HEK293 (cell line): ENCODE results near the gene B4GALT3.

Source experiments
- CTCF ChIA-PET: fragments of 350-600 bp; formaldehyde crosslinking; extraction: SDS; loops from one replicate; lab custom pipeline; 2021; ENCODE audit warnings: antibody characterized with exemption; lab: Yijun Ruan, JAX
- POLR2A ChIA-PET: fragments of 300-600 bp; formaldehyde crosslinking; extraction: SDS; loops from one replicate; lab custom pipeline; 2020; ENCODE audit warnings: antibody characterized with exemption, inconsistent platforms; lab: Yijun Ruan, JAX
- H3K27ac ChIP-seq: fragments of 200-500 bp; sonication (Bioruptor generic); 2 replicates; pipeline ENCODE4 v1.5.1; 2014; ENCODE audit warnings: low read depth, low read length, control low read depth, inconsistent platforms; ENCODE audit errors: extremely low read depth
- H3K36me3 ChIP-seq, 2 experiments: fragments of 200-500 bp in 1 of 2; sonication (Bioruptor generic) in 1 of 2; 1 replicate in 1 of 2; 2 replicates in 1 of 2; pipeline ENCODE4 v1.5.1; 2014 to 2017; ENCODE audit warnings: inconsistent platforms in 2 of 2, low read length in 2 of 2; ENCODE audit not compliant: control insufficient read depth in 2 of 2, insufficient read depth in 1 of 2
- H3K4me1 ChIP-seq: fragments of 200-500 bp; sonication (Bioruptor generic); 2 replicates; pipeline ENCODE4 v1.5.1; 2014; ENCODE audit warnings: mild to moderate bottlenecking, low read length, inconsistent platforms; ENCODE audit not compliant: control insufficient read depth, insufficient read depth
- H3K4me3 ChIP-seq: 2 replicates; pipeline ENCODE4 v1.5.1; 2011; ENCODE audit warnings: low read depth, mild to moderate bottlenecking, control low read depth, low read length, moderate library complexity
- H3K9me3 ChIP-seq: fragments of 200-500 bp; sonication (Bioruptor generic); 2 replicates; pipeline ENCODE4 v1.5.1; 2014; ENCODE audit warnings: low read depth, low read length, inconsistent platforms; ENCODE audit not compliant: control insufficient read depth, insufficient read depth
- GLIS1 ChIP-seq: fragments of 450-650 bp; formaldehyde crosslinking; IDR thresholded peaks from 2 replicates; pipeline ENCODE4 v1.5.1; 2016; ENCODE audit warnings: missing biosample characterization, missing genetic modification characterization
- HOXC10 ChIP-seq: sonication (generic); formaldehyde crosslinking; IDR thresholded peaks from 2 replicates; pipeline ENCODE4 v1.8.1; 2023; ENCODE audit warnings: mild to moderate bottlenecking, missing genetic modification reagents
- INSM2 ChIP-seq: fragments of 450-650 bp; formaldehyde crosslinking; IDR thresholded peaks from 2 replicates; pipeline ENCODE4 v1.5.1; 2016; ENCODE audit warnings: missing biosample characterization, missing genetic modification characterization
- OVOL3 ChIP-seq: fragments of 450-650 bp; formaldehyde crosslinking; IDR thresholded peaks from 2 replicates; pipeline ENCODE4 v1.5.1; 2016; ENCODE audit warnings: missing biosample characterization, missing genetic modification characterization
- SCRT2 ChIP-seq: fragments of 450-650 bp; formaldehyde crosslinking; IDR thresholded peaks from 2 replicates; pipeline ENCODE4 v1.5.1; 2016; ENCODE audit warnings: missing biosample characterization, missing genetic modification characterization
- TCF7L2 ChIP-seq: IDR thresholded peaks from 2 replicates; pipeline ENCODE4 v1.6.1; 2011; ENCODE audit warnings: low read depth, mild to moderate bottlenecking, inconsistent platforms, low read length, moderate library complexity, borderline replicate concordance
- ZBTB21 ChIP-seq: fragments of 450-650 bp; formaldehyde crosslinking; IDR thresholded peaks from 2 replicates; pipeline ENCODE4 v1.5.1; 2017; ENCODE audit warnings: missing biosample characterization, missing genetic modification characterization
- ZNF112 ChIP-seq: fragments of 450-650 bp; formaldehyde crosslinking; IDR thresholded peaks from 2 replicates; pipeline ENCODE4 v1.5.0; 2017; ENCODE audit warnings: missing biosample characterization, missing genetic modification characterization
- ZNF138 ChIP-seq: fragments of 450-650 bp; formaldehyde crosslinking; IDR thresholded peaks from 2 replicates; pipeline ENCODE4 v1.5.1; 2016; ENCODE audit warnings: missing biosample characterization, missing genetic modification characterization, borderline replicate concordance
- ZNF292 ChIP-seq: fragments of 450-650 bp; formaldehyde crosslinking; IDR thresholded peaks from 2 replicates; pipeline ENCODE4 v1.5.1; 2016; ENCODE audit warnings: low read depth, missing biosample characterization, missing genetic modification characterization, borderline replicate concordance
- ZNF514 ChIP-seq: fragments of 450-650 bp; formaldehyde crosslinking; IDR thresholded peaks from 2 replicates; pipeline ENCODE4 v1.5.1; 2016; ENCODE audit warnings: missing biosample characterization, missing genetic modification characterization
- ZNF521 ChIP-seq: fragments of 450-650 bp; formaldehyde crosslinking; IDR thresholded peaks from 2 replicates; pipeline ENCODE4 v1.5.1; 2017; ENCODE audit warnings: missing biosample characterization, mild to moderate bottlenecking, missing genetic modification characterization
- ZNF626 ChIP-seq: fragments of 450-650 bp; sonication (Bioruptor Pico); formaldehyde crosslinking; IDR thresholded peaks from 2 replicates; pipeline ENCODE4 v1.5.1; 2018; ENCODE audit warnings: missing biosample characterization, missing genetic modification characterization, inconsistent platforms
- ZNF791 ChIP-seq: fragments of 450-650 bp; formaldehyde crosslinking; IDR thresholded peaks from 2 replicates; pipeline ENCODE4 v1.5.1; 2016; ENCODE audit warnings: missing biosample characterization, missing genetic modification characterization
- ZNF843 ChIP-seq: fragments of 450-650 bp; formaldehyde crosslinking; IDR thresholded peaks from 2 replicates; pipeline ENCODE4 v1.5.1; 2016; ENCODE audit warnings: missing biosample characterization, missing genetic modification characterization
- TF ChIP-seq, protein P1 (sequence below): fragments of 450-650 bp; formaldehyde crosslinking; IDR thresholded peaks from 2 replicates; pipeline ENCODE4 v1.5.1; 2016; ENCODE audit warnings: missing biosample characterization, missing genetic modification characterization
- TF ChIP-seq, protein P2 (sequence below): fragments of 450-650 bp; formaldehyde crosslinking; IDR thresholded peaks from 2 replicates; pipeline ENCODE4 v1.5.1; 2017; ENCODE audit warnings: missing biosample characterization, missing genetic modification characterization
- TF ChIP-seq, protein P3 (sequence below): fragments of 450-650 bp; formaldehyde crosslinking; IDR thresholded peaks from 2 replicates; pipeline ENCODE4 v1.5.1; 2017; ENCODE audit warnings: missing biosample characterization, mild to moderate bottlenecking, missing genetic modification characterization, moderate library complexity
- TF ChIP-seq, protein P4 (sequence below): fragments of 450-650 bp; formaldehyde crosslinking; IDR thresholded peaks from 2 replicates; pipeline ENCODE4 v1.5.1; 2016; ENCODE audit warnings: missing biosample characterization, missing genetic modification characterization

B4GALT3 gene

DNA sequence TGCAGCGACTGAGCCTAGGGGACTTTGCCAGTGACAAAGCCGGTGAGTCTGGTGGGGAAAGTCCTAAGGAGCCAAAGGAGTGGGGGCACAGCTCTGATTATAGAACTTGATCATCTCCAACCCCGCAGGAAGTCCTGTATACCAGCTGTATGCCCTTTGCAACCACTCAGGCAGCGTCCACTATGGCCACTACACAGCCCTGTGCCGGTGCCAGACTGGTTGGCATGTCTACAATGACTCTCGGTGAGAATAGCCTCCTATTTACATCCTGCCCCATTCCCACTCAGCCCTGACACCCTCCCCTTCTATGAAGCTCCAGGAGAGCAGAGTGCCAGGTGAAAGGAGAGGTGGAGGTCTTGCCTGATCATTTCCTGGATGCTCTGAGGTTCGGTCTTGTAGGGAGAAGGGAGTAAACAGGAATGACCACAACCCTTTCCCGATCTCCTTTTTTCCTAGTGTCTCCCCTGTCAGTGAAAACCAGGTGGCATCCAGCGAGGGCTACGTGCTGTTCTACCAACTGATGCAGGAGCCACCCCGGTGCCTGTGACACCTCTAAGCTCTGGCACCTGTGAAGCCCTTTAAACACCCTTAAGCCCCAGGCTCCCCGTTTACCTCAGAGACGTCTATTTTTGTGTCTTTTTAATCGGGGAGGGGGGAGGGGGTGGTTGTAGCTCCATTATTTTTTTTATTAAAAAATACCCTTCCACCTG lies 12.3 kb downstream of the B4GALT3 start:
- CTCF ChIA-PET: interaction anchor here (0.5 to 3.9 kb wide), 22 partner anchors 10 to 1133 kb away, joined by 3 to 23 read pairs (median 4); partner anchors contain the start of genes ADAMTS4, B4GALT3, DEDD and KLHDC9
- H3K36me3 ChIP-seq: peaks cover 0 to 70% of the 10 kb centered on the region in 2 experiments; a peak in 1 of 3 replicates
- no peak overlapping the region for H3K27ac ChIP-seq
- H3K9me3 ChIP-seq: no peaks in the 10 kb centered on the region
- peaks cover 6% of the 10 kb centered on the region; the same call in 1 of the 2 replicates for H3K4me1 ChIP-seq
- H3K4me3 ChIP-seq: peak overlapping the region; percentile 41; the same call in 1 of the 2 replicates
- TF ChIP-seq HOXC10 (no peak), GLIS1 (tag by site-specific recombination) (0 out of 2 replicates have a peak, but pooled peaks have one; percentile 6)
- POLR2A ChIA-PET: interaction anchor here (0.6 to 4.8 kb wide), 9 partner anchors 11 to 217 kb away, joined by 3 to 53 read pairs (median 6); partner anchors contain the start of genes B4GALT3, DEDD, F11R and TOMM40L

DNA sequence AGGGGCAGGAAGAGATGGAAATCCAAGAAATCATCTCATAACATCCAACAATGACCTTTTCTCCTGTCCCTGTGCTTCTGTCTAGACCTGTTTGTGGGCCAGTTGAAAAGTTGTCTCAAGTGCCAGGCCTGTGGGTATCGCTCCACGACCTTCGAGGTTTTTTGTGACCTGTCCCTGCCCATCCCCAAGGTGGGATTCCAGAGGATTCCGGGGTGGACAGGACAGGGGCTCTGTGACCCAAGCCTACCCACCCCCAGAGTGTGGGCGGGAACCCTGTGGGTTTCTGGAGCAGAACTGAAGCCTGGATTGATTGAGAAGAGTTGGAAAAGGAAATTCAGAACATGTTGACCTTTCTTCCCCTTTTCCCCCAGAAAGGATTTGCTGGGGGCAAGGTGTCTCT lies 13.5 kb downstream of the B4GALT3 start:
- Histone ChIP-seq H3K4me3 (no peak overlapping the region), H3K36me3 (peaks cover 0 to 60% of the 10 kb centered on the region in 2 experiments; a peak in 1 of 3 replicates), H3K9me3 (no peaks in the 10 kb centered on the region), H3K27ac (no peak overlapping the region), H3K4me1 (peaks cover 7% of the 10 kb centered on the region; the same call in 1 of the 2 replicates)
- no peak for TF ChIP-seq ZNF514 (tag by site-specific recombination)
- TF ChIP-seq SCRT2 (tag by site-specific recombination): no peak
- no peak for TF ChIP-seq OVOL3 (tag by site-specific recombination)
- TF ChIP-seq ZBTB21 (tag by site-specific recombination): no peak
- no peak for TF ChIP-seq ZNF626
- TF ChIP-seq, protein P1, sequence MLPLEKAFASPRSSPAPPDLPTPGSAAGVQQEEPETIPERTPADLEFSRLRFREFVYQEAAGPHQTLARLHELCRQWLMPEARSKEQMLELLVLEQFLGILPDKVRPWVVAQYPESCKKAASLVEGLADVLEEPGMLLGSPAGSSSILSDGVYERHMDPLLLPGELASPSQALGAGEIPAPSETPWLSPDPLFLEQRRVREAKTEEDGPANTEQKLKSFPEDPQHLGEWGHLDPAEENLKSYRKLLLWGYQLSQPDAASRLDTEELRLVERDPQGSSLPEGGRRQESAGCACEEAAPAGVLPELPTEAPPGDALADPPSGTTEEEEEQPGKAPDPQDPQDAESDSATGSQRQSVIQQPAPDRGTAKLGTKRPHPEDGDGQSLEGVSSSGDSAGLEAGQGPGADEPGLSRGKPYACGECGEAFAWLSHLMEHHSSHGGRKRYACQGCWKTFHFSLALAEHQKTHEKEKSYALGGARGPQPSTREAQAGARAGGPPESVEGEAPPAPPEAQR (tag by site-specific recombination): no peak
- TF ChIP-seq, protein P2, sequence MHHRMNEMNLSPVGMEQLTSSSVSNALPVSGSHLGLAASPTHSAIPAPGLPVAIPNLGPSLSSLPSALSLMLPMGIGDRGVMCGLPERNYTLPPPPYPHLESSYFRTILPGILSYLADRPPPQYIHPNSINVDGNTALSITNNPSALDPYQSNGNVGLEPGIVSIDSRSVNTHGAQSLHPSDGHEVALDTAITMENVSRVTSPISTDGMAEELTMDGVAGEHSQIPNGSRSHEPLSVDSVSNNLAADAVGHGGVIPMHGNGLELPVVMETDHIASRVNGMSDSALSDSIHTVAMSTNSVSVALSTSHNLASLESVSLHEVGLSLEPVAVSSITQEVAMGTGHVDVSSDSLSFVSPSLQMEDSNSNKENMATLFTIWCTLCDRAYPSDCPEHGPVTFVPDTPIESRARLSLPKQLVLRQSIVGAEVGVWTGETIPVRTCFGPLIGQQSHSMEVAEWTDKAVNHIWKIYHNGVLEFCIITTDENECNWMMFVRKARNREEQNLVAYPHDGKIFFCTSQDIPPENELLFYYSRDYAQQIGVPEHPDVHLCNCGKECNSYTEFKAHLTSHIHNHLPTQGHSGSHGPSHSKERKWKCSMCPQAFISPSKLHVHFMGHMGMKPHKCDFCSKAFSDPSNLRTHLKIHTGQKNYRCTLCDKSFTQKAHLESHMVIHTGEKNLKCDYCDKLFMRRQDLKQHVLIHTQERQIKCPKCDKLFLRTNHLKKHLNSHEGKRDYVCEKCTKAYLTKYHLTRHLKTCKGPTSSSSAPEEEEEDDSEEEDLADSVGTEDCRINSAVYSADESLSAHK (tag by site-specific recombination): no peak
- TF ChIP-seq TCF7L2: no peak
- POLR2A ChIA-PET: interaction anchor here (1.0 to 4.8 kb wide), 2 partner anchors 10 to 31 kb away, joined by 4 to 24 read pairs; partner anchors contain the start of genes DEDD and UFC1
- CTCF ChIA-PET: interaction anchor here (0.6 to 2.6 kb wide), 3 partner anchors 16 to 28 kb away, joined by 4 to 12 read pairs (median 8); no protein-coding TSS in a partner anchor

DNA sequence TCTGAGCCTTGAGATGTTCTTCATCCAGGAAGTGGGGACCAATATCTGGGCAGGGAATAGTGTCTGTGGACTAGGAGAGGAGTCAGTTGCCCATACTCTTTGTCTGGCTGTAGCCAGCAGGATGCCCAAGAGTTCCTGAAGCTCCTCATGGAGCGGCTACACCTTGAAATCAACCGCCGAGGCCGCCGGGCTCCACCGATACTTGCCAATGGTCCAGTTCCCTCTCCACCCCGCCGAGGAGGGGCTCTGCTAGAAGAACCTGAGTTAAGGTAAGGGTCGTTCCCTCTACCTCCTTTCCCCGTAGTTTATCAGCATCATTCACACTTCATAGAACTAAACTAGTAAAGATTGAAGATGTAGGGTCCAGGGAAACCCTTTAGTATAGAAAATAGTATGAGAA lies 14.5 kb downstream of the B4GALT3 start:
- Histone ChIP-seq H3K4me1 (peaks cover 7% of the 10 kb centered on the region; the same call in 1 of the 2 replicates), H3K27ac (no peak overlapping the region), H3K9me3 (no peaks in the 10 kb centered on the region), H3K36me3 (peaks cover 0 to 60% of the 10 kb centered on the region in 2 experiments; a peak in 1 of 3 replicates), H3K4me3 (no peak overlapping the region)
- POLR2A ChIA-PET: interaction anchor here (0.6 to 1.4 kb wide), 3 partner anchors 10 to 78 kb away, joined by 3 to 5 read pairs (median 4); partner anchors contain the start of gene B4GALT3
- CTCF ChIA-PET: interaction anchor here (1.0 to 1.6 kb wide), 2 partner anchors 20 to 30 kb away, joined by 3 to 5 read pairs; no protein-coding TSS in a partner anchor
- no peak for TF ChIP-seq INSM2 (tag by site-specific recombination)
- TF ChIP-seq ZNF521 (tag by site-specific recombination): no peak
- TF ChIP-seq ZNF138 (tag by site-specific recombination): no peak
- TF ChIP-seq, protein P3, sequence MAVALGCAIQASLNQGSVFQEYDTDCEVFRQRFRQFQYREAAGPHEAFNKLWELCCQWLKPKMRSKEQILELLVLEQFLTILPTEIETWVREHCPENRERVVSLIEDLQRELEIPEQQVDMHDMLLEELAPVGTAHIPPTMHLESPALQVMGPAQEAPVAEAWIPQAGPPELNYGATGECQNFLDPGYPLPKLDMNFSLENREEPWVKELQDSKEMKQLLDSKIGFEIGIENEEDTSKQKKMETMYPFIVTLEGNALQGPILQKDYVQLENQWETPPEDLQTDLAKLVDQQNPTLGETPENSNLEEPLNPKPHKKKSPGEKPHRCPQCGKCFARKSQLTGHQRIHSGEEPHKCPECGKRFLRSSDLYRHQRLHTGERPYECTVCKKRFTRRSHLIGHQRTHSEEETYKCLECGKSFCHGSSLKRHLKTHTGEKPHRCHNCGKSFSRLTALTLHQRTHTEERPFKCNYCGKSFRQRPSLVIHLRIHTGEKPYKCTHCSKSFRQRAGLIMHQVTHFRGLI: no peak
- no peak for TF ChIP-seq ZNF112 (tag by site-specific recombination)
- no peak for TF ChIP-seq ZNF791 (tag by site-specific recombination)
- no peak for TF ChIP-seq ZNF292 (tag by site-specific recombination)
- TF ChIP-seq, protein P4, sequence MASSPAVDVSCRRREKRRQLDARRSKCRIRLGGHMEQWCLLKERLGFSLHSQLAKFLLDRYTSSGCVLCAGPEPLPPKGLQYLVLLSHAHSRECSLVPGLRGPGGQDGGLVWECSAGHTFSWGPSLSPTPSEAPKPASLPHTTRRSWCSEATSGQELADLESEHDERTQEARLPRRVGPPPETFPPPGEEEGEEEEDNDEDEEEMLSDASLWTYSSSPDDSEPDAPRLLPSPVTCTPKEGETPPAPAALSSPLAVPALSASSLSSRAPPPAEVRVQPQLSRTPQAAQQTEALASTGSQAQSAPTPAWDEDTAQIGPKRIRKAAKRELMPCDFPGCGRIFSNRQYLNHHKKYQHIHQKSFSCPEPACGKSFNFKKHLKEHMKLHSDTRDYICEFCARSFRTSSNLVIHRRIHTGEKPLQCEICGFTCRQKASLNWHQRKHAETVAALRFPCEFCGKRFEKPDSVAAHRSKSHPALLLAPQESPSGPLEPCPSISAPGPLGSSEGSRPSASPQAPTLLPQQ: no peak
- no peak for TF ChIP-seq ZNF843 (tag by site-specific recombination)
